HG02759 (cell line): ENCODE data around the gene PGM1.

Source experiments
- ATAC-seq: cut with Tn5 transposase; IDR thresholded peaks from one replicate; pipeline ENCODE4 v1.9.1; 2021; ENCODE audit warnings: mild to moderate bottlenecking, moderate library complexity; ENCODE audit not compliant: unreplicated experiment

The PGM1 gene

DNA sequence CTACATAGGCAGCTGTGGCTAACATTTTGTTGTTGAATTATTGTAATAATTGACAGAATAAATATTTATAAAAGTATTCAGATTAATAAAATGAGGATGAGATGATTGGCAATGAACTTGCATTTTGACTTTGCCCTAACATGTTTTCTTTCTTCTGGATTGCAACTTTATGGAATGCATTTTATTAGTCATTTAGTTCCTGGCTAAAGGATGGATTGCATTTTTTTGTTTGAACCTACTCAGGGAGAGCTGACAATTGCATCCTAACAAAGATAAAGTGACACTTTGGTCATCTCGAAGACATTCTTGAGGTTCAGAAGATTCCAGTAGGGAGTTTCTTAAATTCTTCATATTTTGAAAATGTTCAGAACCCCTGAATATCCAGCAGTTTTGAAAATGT lies 37.5 kb downstream of the PGM1 start:
- no peak for ATAC-seq

DNA sequence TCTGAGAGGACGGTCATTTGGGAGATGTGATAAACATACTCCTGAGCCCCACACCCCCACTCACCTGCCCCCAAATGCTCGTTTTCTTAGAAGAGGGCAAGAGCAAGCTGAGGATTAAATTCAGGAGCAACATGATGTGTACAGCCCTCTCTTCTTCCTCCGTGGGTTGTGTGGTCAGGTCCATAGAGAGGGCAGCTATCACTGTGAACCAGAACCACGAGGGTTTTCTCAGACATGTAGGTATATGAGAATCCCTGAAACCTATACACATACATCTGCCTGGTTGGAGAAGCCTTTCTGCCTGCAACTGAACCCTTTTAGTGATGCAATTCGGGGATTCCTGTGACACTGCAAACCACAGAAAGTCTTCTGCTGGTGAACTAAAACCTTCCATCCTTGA lies 38.9 kb downstream of the PGM1 start:
- ATAC-seq, result no peak

DNA sequence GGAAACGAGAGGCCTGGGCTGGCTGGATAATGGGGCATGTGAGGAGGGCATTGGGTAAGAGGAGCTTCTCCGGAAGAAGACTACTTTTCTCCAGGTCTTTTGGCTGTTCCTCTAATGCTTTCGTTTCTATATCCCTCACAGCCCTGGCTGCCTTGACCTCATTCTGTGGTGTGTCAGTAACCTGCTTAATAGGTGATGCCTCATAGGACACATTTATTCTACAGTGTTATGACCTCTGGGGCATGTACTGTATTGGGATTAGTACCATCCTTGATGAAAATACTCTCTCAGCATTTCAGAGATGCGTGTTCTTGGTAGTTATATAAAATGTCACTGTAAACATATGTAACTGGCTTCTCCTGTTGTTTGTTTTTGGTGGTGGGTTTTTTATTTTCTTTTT lies 40.1 kb downstream of the PGM1 start:
- ATAC-seq, result no peak

DNA sequence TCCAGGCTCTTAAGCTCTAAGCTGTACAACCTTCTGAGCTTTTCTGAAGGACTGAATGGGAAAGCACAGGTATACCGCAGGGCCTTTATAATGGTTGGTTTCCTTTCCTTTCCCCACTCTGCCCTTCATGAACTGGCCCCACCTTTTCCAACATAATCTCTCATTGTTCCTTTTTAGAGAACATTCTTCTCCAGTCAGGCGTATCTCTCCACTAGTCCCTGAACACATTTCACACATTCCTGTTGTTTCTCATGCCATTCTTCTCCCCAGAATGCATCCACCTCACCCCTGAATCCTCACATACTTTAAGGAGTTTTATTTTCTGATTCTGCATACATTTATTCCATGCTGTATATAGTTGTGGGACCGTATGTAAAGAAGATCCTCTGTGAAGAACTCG lies 41.3 kb downstream of the PGM1 start:
- no peak for ATAC-seq

DNA sequence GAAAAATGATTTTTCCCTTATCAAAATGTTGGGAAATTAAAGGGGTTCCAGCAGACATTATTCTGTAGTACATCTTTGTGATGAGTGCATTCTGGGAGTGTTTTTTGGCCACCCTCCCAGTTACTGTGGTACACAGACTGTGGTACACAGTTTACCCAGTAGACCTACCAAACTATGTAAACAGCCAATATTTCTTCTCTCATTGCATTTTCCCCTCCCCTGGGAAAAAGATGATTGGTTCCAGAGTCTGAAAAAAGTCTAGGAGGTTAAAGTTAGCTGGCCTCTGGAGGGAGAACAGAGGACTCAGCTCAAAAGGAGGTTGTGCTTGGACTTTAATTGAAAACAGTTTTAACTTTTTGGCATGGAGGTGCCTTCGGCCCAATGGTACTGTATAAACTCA lies 42.5 kb downstream of the PGM1 start:
- no peak for ATAC-seq

DNA sequence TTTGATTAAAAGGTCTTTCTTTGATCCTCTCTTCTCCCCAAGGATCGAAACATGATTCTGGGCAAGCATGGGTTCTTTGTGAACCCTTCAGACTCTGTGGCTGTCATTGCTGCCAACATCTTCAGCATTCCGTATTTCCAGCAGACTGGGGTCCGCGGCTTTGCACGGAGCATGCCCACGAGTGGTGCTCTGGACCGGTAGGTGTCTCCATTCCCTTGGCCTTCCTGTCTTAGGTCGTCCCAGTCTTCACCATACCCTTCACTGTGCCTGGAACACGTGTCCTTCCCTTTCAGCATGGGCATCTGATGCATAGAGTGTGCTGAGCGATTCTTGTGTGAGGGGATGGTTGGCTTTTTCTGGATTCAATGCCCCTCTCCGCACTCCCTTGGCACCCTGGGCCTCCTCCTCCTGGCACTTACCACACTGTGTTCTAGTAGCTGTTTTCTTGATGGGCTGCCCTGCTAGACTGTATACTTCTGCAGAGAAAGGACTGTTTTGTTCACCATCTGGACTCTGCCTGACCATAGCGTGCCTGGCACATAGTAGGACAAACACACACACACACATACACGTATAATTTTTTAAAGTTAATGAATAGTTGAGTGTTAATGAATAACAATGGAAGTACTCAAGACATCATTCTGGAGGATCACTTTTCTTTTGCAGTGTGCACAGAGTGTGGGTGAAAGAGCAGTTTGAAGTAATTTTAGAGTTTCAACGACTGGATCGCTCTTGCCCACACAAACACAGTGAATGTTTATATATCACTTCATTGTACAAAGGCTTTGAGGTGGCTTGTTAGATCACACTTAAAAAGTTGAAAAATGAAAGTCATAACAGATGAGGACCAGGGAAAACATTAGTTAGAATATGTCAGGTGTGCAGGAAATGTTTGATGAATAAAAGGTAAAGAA lies 43.2 kb downstream of the PGM1 start:
- no peak for ATAC-seq

DNA sequence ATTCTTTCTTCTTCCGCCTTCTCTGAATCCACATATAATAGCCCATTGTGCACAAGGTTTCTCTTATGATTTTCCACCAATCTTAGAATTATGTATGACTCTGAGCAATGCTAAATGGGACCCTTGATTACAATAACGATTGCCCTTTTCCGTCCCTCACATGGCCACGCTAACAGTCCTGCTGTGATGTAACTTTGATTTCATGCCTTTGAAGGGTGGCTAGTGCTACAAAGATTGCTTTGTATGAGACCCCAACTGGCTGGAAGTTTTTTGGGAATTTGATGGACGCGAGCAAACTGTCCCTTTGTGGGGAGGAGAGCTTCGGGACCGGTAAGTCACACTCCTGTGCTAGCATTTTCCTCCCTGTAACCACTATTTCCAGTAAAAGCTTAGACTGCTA lies 45.3 kb downstream of the PGM1 start:
- ATAC-seq, result no peak

DNA sequence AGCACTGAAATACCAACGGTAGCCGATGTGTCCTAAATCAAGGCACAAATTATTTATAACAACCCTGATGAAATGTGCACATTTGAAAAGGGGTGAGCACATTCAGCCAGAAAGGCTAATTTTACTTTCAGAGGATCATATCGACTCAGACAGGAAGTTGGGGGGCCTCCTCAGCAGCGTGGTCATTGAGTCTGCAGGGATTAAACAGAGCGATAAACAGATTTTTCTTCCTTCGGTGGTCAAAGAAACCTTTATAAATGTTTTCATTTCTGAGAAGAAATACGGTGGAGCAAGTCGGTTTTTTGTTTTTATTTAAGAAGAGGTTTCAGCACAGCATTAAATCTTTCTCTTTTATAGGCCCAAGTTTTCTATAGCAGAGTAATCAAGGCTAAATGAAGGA lies 45.7 kb downstream of the PGM1 start:
- no peak for ATAC-seq

DNA sequence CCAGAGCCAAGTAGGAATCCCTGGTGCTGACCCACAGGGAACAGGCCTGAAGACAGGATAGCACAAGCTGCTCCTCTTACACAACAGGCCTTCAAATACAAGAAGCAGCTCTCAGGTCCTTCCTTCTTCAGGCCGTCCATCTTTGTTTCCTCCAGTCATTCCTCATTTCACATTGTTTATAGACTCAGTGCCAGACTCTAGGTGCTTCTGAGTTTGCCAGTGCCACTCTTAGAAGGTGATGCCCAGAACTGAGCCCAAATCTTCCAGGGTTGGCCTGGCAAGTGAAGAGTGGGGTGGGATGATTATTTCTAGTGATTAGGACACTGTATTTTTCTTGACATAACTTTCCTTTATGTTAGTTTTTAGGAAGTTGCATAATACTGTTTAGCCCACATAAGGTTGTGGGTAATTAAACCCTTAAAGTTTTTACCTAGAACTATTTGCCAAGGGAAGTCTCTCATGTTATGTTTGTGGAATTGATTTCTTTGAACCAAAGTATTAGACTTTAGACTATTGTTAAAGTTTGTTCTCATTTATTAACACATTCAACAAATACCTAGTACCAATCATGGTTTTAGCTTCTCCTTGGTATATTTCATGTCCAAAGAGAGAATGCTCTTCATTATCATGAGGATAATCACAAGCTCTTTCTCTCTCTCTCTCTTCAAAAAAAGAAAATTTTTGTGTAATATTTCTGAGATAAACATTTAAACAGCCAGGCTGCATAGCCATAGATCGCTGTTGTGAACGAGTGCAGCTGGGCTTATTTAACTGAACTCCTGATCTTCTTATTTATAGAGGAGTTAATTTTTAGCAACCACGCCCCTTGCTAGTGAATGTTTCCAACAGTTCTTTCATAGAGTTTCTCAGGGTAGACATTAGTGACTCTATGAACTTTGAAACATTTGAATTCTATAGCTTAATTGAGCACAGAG lies 47.7 kb downstream of the PGM1 start:
- no peak for ATAC-seq

DNA sequence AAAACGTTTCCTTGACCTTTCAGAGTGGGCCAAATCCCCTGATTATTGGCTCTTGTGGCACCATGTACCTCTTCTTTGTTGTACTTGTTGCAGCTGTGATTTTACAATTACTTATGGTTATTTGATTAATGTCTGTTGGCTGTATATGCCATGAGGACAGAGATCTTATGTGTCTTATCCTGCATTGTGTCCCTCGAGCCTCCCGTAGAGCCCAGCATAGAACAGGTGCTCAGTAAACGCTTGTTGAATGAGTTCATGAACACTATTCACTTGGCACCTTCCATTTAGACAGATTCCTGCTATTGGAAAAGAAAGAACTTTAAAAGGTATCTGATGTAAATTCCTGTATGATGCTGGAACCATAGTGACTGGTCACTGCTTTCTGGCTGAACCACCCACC lies 48.4 kb downstream of the PGM1 start:
- no peak for ATAC-seq

DNA sequence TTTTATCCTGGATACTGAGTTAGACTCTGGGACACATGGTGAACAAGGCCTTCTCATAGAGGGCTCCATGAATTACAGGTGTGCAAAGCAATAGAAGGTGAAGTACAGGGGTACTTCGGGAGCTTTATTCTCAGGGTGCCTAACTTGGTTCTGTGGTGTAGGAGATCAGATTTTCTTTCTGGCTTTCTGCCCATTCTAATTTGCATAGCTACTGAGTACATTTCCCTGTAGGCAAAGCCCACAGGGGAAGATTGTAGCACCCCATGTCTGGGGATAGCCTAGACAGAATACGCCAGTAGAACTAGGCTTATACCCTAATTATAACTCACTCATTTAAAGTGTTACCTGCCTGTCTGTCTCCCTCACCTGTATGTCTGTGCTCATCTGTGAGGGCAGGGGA lies 49.7 kb downstream of the PGM1 start:
- ATAC-seq, result no peak

DNA sequence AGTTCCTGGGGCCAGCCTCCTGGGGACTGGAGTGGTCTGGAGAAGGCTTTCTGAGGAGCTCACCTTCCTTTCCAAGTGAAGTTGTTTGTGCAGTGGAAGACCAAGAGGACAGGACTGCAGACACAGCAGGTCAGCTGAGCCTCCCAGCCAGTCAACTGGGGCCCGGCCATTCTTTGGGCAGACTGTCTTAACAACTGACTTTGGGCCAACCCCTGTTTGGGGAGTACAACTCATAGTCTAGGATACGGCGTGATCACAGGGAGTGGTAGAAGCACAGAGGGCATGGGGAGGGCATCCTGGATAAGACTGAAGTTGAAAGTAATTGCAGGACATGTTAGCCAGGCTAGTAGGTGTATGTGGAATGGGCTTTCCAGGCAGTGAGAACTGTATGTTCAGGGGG lies 50.3 kb downstream of the PGM1 start:
- no peak for ATAC-seq

DNA sequence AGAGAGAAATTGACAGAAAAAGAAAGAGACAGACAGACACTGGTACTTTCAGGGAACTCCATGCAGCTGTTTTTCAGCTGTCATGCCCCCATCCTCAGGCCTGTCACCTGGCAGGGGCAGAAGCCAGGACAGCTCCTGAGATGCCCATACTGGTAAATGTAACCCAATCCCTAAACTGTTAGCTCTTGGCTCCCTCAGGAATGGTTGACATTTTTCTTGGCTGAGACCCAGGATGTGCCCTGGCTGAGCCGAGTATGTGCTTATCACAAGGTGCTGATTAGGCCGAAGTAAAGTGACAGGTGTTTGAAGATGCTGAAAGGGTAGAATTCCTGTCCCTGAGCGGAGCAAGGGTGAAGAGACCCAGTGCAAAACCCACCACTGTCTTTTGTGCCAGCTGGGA lies 50.7 kb downstream of the PGM1 start:
- ATAC-seq, result no peak

DNA sequence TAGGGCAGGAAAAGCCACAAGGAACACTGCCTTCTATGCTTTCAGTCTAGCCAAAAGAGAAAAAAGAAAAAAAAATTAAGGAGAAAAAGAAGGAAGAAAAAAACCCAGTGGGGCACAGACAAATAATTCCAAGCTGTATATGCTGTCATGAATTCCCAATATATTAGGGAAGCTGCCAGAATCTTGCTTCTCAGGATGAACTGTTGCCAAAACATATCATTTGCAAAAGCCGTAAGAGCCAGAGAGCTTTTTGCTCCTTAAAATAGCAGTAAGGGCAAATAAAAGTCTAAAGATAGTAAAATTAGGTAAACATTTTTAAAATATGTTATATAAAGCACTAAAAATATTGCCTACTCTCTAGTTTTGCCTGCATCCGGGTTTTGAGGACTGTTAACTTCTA lies 52.1 kb downstream of the PGM1 start:
- no peak for ATAC-seq

DNA sequence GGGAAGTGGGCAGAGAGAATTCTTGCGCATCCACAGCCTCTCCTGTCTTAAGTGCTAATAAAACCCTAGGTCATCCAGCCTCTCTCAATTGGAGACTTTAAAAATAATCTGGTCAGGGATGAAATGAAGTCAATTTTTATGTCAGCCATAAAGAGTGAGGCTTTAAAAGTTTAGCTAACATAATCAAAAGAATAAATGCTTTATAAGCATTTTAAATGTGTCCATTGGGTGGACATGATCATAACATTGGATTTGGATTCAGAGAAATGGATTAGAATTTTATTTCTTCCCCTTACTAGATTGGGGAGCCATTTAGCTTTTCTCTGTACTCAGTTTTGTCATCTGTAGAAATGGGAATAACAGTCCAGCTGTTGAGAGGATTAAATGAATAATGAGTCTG lies 55.5 kb downstream of the PGM1 start:
- no peak for ATAC-seq

DNA sequence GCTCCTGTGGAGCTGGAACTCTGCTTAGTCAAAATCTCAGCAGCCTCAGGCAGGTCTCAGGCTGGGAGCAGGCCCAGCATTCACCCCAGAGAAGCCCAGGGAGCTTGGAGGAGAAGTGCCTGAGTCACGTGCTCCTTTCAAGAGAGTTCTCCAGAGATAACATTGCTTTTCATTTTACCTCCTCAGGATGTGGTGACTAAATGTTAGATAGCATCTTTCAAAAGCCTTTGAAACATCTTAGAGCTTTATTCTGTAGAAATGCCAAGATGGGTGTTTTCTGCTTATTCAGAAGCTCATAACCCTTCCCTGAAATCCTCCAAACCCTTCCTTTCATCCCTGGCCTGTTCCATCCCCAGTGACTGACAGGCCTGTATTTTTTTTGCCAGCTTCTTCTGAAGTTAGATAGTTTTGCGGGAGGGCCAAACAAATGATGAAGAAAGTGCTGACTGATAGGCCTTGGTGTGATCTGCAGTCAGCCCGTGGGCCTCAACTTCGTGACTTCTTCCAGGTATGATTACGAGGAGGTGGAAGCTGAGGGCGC lies 58.0 kb downstream of the PGM1 start:
- no peak for ATAC-seq

DNA sequence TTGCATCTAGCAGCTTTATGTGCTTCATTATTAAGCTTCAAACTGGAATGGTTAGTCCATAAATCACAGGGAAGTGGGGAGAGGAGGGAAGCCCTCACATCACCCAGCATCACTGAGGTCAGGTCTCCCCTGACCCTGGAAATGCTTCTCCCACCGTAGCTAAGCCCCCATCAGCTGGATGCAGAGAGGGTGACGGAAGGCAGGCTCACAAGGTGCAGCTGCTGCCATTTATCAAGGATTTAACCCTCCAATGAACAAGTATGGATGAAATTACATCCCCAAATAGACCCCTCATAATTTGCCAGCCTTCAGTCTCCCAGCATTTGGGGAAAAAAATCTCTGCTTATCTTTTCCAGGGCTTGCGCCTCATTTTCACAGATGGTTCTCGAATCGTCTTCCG lies 60.8 kb downstream of the PGM1 start:
- no peak for ATAC-seq

DNA sequence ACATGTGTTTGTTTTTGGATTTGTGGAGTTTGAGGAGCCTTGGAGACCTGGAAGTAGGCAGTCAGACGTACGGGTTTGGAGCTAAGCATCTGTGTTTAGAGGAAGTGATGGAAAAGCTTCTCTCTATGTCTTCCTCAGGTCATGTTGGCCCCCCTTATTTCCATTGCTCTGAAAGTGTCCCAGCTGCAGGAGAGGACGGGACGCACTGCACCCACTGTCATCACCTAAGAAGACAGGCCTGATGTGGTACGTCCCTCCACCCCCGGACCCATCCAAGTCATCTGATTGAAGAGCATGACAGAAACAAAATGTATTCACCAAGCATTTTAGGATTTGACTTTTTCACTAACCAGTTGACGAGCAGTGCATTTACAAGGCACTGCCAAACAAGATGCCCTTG lies 66.2 kb downstream of the PGM1 start:
- no peak for ATAC-seq

DNA sequence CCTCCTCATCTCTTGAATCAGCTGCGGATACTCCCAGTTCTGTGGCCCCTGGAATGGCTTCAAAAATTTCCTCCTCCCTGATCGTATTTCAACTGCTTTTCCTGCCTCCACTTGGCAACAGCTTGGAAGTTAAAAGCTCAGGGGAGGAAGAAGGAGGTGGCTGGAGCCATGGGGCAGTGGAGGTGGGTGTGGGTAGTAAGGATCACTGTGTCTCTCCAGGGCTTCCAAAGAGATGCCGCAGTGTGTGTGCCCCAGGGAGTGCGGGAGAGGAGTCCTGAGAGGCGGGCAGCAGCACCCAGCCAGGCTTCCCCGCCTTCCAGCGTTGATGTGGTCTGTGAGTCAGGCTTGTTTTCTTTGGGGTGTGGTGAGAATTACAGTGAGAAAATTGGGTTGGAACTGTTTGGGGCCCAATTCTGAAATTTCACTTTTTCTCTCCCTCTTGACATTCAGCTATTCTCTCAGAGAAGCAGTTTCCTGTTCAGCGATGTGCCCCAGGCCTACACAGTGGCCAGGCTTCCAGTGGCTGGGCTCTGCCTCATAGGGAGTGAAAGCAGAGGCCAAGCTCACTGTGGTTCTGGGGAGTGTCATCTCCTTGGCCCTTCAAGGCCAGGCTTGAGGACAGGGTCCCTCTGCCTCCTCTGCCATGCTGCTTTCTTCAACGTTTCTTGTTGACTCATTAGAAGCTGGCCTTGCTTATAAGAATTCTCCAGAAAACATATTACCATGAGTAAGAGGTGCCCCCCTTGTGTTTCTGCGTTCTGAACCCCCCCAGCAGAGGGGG lies 69.0 kb downstream of the PGM1 start:
- ATAC-seq, result no peak

DNA sequence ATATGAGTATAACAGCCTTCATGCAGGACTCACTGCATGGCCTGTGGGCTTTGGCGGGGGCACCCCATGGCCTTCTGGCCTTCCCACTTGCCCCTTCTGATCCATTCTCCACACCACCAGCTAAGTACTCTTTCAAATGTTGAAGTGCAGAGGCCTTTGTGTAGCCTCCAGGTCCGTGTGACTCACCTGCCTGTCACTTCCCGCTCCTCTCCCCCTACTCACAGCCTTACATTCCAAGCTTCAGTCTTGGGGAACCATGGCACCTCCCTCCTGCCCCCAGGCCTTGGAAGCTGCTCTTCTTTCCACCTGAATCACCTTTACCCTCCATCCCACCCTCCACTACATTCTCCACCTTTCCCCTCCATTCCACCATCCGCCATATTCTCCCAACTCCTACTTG lies 69.6 kb downstream of the PGM1 start:
- no peak for ATAC-seq

DNA sequence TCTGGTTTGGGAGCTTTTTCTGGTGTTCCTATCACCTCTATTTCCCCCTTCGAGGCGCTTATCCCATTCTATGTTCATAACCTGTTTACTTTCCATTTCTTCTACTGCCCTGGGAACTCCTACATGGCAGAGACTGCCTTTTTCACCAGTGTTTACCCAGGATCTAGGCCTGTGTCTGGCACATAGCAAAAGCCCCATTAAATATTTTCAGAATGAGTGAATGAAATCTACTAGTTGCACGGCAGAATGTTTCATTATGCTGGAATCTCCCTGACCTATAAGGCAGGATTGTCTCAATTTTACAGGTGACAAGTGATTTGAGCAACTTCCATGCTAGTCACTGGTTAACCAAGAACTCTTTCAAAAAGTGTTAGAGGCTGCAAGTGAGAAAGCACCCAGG lies 70.1 kb downstream of the PGM1 start:
- ATAC-seq, result no peak
